WTC11 (cell line): ENCODE data around the gene HMCN1.

Experiments
- ATF2 ChIP-seq: sonication (generic); formaldehyde crosslinking; IDR thresholded peaks from 2 replicates; pipeline ENCODE4 v1.8.1; 2022; ENCODE audit warnings: low read depth, missing genetic modification reagents, borderline replicate concordance
- IRF2 ChIP-seq: sonication (generic); formaldehyde crosslinking; IDR thresholded peaks from 2 replicates; pipeline ENCODE4 v1.8.0; 2022; ENCODE audit warnings: low read depth, missing genetic modification reagents, borderline replicate concordance
- JUN ChIP-seq: sonication (generic); formaldehyde crosslinking; IDR thresholded peaks from 2 replicates; pipeline ENCODE4 v1.8.0; 2023; ENCODE audit warnings: mild to moderate bottlenecking, missing genetic modification reagents
- NFATC4 ChIP-seq: fragments of 250-450 bp; sonication (Bioruptor Pico); IDR thresholded peaks from 2 replicates; pipeline ENCODE4 v1.9.0; 2021; ENCODE audit warnings: mild to moderate bottlenecking
- USF2 ChIP-seq: sonication (generic); formaldehyde crosslinking; IDR thresholded peaks from 2 replicates; pipeline ENCODE4 v1.8.1; 2023; ENCODE audit warnings: mild to moderate bottlenecking, missing genetic modification reagents, moderate library complexity
- ZNF425 ChIP-seq: fragments of 250-450 bp; sonication (Bioruptor Pico); conservative IDR thresholded peaks from 2 replicates; pipeline ENCODE4 v1.9.0; 2021; ENCODE audit warnings: mild to moderate bottlenecking
- ZNF671 ChIP-seq: fragments of 250-450 bp; sonication (Bioruptor Pico); IDR thresholded peaks from 2 replicates; pipeline ENCODE4 v1.8.0; 2021; ENCODE audit warnings: mild to moderate bottlenecking
- TF ChIP-seq, protein P1 (sequence below): fragments of 200-600 bp; IDR thresholded peaks from 2 replicates; pipeline ENCODE4 v1.8.0; 2022; ENCODE audit warnings: antibody characterized with exemption
- TF ChIP-seq, protein P2 (sequence below): sonication (generic); formaldehyde crosslinking; IDR thresholded peaks from 2 replicates; pipeline ENCODE4 v1.8.1; 2023; ENCODE audit warnings: mild to moderate bottlenecking, moderate library complexity, missing genetic modification reagents
- TF ChIP-seq, protein P3 (sequence below): sonication (generic); formaldehyde crosslinking; IDR thresholded peaks from 2 replicates; pipeline ENCODE4 v1.8.0; 2022; ENCODE audit warnings: mild to moderate bottlenecking, missing genetic modification reagents

GRCh38 chr1:185735701-185736064, 1.5 kb downstream of the HMCN1 start:
- TF ChIP-seq, protein P1, sequence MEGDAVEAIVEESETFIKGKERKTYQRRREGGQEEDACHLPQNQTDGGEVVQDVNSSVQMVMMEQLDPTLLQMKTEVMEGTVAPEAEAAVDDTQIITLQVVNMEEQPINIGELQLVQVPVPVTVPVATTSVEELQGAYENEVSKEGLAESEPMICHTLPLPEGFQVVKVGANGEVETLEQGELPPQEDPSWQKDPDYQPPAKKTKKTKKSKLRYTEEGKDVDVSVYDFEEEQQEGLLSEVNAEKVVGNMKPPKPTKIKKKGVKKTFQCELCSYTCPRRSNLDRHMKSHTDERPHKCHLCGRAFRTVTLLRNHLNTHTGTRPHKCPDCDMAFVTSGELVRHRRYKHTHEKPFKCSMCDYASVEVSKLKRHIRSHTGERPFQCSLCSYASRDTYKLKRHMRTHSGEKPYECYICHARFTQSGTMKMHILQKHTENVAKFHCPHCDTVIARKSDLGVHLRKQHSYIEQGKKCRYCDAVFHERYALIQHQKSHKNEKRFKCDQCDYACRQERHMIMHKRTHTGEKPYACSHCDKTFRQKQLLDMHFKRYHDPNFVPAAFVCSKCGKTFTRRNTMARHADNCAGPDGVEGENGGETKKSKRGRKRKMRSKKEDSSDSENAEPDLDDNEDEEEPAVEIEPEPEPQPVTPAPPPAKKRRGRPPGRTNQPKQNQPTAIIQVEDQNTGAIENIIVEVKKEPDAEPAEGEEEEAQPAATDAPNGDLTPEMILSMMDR: no peak
- no peak for TF ChIP-seq USF2 (CRISPR knock-in tag)
- no peak for TF ChIP-seq JUN (CRISPR knock-in tag)
- no peak for TF ChIP-seq NFATC4 (CRISPR knock-in tag)
- no peak for TF ChIP-seq ZNF425 (CRISPR knock-in tag)
- no peak for TF ChIP-seq IRF2 (CRISPR knock-in tag)
- TF ChIP-seq ZNF671 (CRISPR knock-in tag): no peak
- no peak for TF ChIP-seq ATF2 (CRISPR knock-in tag)
- TF ChIP-seq, protein P2, sequence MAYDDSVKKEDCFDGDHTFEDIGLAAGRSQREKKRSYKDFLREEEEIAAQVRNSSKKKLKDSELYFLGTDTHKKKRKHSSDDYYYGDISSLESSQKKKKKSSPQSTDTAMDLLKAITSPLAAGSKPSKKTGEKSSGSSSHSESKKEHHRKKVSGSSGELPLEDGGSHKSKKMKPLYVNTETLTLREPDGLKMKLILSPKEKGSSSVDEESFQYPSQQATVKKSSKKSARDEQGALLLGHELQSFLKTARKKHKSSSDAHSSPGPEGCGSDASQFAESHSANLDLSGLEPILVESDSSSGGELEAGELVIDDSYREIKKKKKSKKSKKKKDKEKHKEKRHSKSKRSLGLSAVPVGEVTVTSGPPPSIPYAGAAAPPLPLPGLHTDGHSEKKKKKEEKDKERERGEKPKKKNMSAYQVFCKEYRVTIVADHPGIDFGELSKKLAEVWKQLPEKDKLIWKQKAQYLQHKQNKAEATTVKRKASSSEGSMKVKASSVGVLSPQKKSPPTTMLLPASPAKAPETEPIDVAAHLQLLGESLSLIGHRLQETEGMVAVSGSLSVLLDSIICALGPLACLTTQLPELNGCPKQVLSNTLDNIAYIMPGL (CRISPR knock-in tag): no peak
- TF ChIP-seq, protein P3, sequence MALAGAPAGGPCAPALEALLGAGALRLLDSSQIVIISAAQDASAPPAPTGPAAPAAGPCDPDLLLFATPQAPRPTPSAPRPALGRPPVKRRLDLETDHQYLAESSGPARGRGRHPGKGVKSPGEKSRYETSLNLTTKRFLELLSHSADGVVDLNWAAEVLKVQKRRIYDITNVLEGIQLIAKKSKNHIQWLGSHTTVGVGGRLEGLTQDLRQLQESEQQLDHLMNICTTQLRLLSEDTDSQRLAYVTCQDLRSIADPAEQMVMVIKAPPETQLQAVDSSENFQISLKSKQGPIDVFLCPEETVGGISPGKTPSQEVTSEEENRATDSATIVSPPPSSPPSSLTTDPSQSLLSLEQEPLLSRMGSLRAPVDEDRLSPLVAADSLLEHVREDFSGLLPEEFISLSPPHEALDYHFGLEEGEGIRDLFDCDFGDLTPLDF (CRISPR knock-in tag): no peak
